Progenitor cell of endocrine pancreas (in vitro differentiated cells): ENCODE data around the gene ZNRD2. TPM values are rescaled to one million over a fixed set of nuclear protein-coding genes. Genes with fewer than 3 reads are reported as not detected.

ENCODE experiments used
- DNase-seq: peaks from one replicate; pipeline ENCODE4 v3.0.0; 2021; ENCODE audit warnings: low spot score; ENCODE audit not compliant: unreplicated experiment
- H3K27ac Mint-ChIP-seq: 2 replicates; pipeline ENCODE4 v1.8.0; 2021; ENCODE audit warnings: mild to moderate bottlenecking, moderate library complexity, mixed read lengths
- H3K27me3 Mint-ChIP-seq: 2 replicates; pipeline ENCODE4 v1.8.0; 2021; ENCODE audit warnings: mixed read lengths
- H3K36me3 Mint-ChIP-seq: 2 replicates; pipeline ENCODE4 v1.8.0; 2022; ENCODE audit warnings: mixed read lengths; ENCODE audit not compliant: insufficient read depth
- H3K4me1 Mint-ChIP-seq: 2 replicates; pipeline ENCODE4 v1.8.0; 2021; ENCODE audit warnings: low read depth, mixed read lengths
- H3K4me3 Mint-ChIP-seq: 2 replicates; pipeline ENCODE4 v1.8.0; 2021; ENCODE audit warnings: low read depth, mild to moderate bottlenecking, moderate library complexity, mixed read lengths
- H3K9me3 Mint-ChIP-seq: 2 replicates; pipeline ENCODE4 v1.8.0; 2021; ENCODE audit warnings: low read depth, mixed read lengths
- total RNA-seq: library from RNA; stranded (reverse); gene quantifications from 2 replicates; pipeline ENCODE4 v1.2.1, GENCODE V29; 2021
- TF ChIP-seq, protein P1 (sequence below): fragments of 200-600 bp; sonication (generic); IDR thresholded peaks from one replicate; pipeline ENCODE4 v1.5.0; 2021; ENCODE audit warnings: antibody characterized with exemption, mild to moderate bottlenecking; ENCODE audit not compliant: unreplicated experiment

The ZNRD2 gene
- total RNA-seq, 1 donor from 2014 or later = 25.9 TPM

DNA sequence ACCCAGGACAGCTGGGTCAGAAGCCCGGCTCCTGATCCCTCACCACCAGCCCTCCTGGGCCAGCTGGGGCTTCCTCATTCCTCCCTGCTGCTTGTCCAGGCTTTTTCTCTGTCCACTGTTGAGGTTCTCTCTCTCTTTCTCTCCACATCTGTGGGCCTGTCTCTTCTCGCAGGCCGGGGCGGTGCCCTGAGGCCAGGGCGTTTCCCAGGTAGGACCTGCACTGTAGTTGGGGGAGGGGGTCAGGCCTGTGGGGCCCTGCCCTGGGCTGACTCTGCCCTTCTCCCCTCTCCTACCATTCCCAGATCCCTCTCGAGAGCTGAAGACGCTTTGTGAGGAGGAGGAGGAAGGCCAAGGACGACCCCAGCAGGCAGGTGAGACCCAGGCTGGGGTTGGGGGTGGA lies 10.5 kb downstream of the ZNRD2 start:
- TF ChIP-seq, protein P1, sequence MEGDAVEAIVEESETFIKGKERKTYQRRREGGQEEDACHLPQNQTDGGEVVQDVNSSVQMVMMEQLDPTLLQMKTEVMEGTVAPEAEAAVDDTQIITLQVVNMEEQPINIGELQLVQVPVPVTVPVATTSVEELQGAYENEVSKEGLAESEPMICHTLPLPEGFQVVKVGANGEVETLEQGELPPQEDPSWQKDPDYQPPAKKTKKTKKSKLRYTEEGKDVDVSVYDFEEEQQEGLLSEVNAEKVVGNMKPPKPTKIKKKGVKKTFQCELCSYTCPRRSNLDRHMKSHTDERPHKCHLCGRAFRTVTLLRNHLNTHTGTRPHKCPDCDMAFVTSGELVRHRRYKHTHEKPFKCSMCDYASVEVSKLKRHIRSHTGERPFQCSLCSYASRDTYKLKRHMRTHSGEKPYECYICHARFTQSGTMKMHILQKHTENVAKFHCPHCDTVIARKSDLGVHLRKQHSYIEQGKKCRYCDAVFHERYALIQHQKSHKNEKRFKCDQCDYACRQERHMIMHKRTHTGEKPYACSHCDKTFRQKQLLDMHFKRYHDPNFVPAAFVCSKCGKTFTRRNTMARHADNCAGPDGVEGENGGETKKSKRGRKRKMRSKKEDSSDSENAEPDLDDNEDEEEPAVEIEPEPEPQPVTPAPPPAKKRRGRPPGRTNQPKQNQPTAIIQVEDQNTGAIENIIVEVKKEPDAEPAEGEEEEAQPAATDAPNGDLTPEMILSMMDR = no peak
- Mint-ChIP-seq H3K27ac (no peak overlapping the region), H3K4me1 (no peaks in the 10 kb centered on the region), H3K36me3 (peaks cover 2% of the 10 kb centered on the region), H3K27me3 (peaks cover 48% of the 10 kb centered on the region), H3K4me3 (no peak overlapping the region), H3K9me3 (no peaks in the 10 kb centered on the region)
- DNase-seq = no peak

DNA sequence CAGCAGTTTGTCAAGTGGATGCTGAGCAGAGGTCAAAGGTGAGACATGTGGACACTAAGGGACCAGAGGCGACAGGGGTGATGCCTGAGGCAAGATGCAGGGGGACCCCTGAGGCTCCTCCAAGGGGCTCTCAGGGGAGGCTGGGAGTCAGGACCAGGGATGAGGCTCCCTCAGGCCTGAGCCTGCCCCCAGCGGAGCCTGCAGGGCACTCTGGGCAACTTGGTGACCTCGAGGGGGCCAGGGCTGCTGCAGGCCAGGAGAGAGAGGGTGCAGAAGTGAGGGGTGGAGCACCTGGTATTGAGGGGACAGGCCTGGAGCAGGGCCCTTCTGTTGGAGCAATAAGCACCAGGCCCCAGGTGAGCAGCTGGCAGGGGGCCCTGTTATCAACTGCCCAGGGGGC lies 11.7 kb downstream of the ZNRD2 start:
- Mint-ChIP-seq H3K27ac (no peak overlapping the region), H3K36me3 (peaks cover 2% of the 10 kb centered on the region), H3K9me3 (no peaks in the 10 kb centered on the region), H3K4me3 (no peak overlapping the region), H3K27me3 (peaks cover 51% of the 10 kb centered on the region), H3K4me1 (no peaks in the 10 kb centered on the region)
- TF ChIP-seq, protein P1 = no peak
- DNase-seq = no peak

DNA sequence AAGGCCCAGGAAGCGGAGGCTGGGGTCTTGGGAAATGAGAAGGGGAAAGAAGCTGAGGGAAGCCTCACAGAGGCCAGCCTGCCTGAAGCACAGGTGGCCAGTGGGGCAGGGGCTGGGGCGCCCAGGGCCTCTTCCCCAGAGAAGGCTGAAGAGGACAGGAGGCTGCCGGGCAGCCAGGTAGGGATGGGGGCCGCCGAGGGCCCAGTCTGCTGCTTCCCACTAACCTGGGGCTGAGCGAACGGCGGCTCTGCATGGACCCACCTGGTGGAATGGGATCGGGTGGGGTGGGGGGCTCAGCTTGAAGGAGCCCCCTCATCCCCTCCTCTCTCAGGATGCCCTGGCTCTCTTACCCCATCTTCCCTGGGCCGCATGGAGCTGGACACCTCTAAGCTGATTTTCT lies 13.3 kb downstream of the ZNRD2 start:
- Mint-ChIP-seq H3K4me1 (no peaks in the 10 kb centered on the region), H3K4me3 (no peak overlapping the region), H3K36me3 (no peaks in the 10 kb centered on the region), H3K27ac (no peak overlapping the region), H3K9me3 (no peaks in the 10 kb centered on the region), H3K27me3 (peaks cover 48% of the 10 kb centered on the region)
- no peak for DNase-seq
- TF ChIP-seq, protein P1 = no peak

DNA sequence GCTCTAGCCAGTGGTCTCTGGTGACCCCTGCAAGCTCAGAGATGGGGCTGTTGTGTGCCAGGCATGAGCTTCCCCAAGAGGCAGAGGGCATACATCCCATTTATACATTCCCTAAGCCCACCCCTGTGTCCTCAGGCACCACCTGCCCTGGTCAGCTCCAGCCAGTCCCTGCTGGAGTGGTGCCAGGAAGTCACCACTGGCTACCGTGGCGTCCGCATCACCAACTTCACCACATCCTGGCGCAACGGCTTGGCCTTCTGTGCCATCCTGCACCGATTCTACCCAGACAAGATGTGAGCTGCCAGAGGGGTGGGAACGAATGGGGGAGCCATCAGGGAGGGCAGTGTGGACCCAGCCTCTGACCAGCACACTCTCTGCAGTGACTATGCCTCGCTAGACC lies 13.8 kb downstream of the ZNRD2 start:
- no peaks in the 10 kb centered on the region for H3K36me3 Mint-ChIP-seq
- no peaks in the 10 kb centered on the region for H3K9me3 Mint-ChIP-seq
- H3K4me1 Mint-ChIP-seq = no peaks in the 10 kb centered on the region
- H3K27ac Mint-ChIP-seq = no peak overlapping the region
- H3K27me3 Mint-ChIP-seq = peaks cover 51% of the 10 kb centered on the region
- H3K4me3 Mint-ChIP-seq = no peak overlapping the region
- DNase-seq = no peak
- TF ChIP-seq, protein P1 = no peak

DNA sequence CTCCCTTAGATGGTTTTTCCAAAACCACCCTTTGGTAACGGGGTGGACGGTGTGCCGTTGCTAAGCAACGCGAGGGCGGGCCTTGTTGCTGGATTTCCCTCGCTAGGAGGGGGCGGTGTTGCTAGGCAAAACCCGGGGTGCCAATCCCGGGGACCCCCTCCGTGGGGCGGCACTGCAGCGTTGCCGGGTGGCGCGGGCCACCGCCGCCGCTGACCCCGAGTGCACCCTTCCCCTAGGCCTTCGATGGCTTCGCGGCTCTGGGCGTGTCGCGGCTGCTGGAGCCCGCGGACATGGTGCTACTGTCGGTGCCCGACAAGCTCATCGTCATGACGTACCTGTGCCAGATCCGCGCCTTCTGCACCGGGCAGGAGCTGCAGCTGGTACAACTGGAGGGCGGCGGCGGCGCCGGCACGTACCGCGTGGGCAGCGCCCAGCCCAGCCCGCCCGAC lies 14.5 kb downstream of the ZNRD2 start:
- TF ChIP-seq, protein P1 = no peak
- DNase-seq = no peak
- peaks cover 53% of the 10 kb centered on the region for H3K27me3 Mint-ChIP-seq
- H3K27ac Mint-ChIP-seq = no peak overlapping the region
- H3K4me1 Mint-ChIP-seq = no peaks in the 10 kb centered on the region
- H3K4me3 Mint-ChIP-seq = no peak overlapping the region
- no peaks in the 10 kb centered on the region for H3K9me3 Mint-ChIP-seq
- H3K36me3 Mint-ChIP-seq = no peaks in the 10 kb centered on the region
